Middle frontal gyrus (tissue), 1 donor: ENCODE data around the gene MTPN.

ENCODE experiments used
- DNase-seq: peaks from one replicate; pipeline ENCODE4 v3.0.0-alpha.2; 2015; ENCODE audit warnings: low spot score; ENCODE audit errors: extremely low spot score

MTPN gene

GRCh38 chr7:135928136-135928535, 49.0 kb downstream of the MTPN start:
- DNase-seq: no peak

GRCh38 chr7:135925210-135925609, 51.9 kb downstream of the MTPN start:
- no peak for DNase-seq

GRCh38 chr7:135924302-135924701, 52.9 kb downstream of the MTPN start:
- DNase-seq: no peak

GRCh38 chr7:135922263-135922662, 54.9 kb downstream of the MTPN start:
- no peak for DNase-seq

GRCh38 chr7:135920478-135920877, 56.7 kb downstream of the MTPN start:
- no peak for DNase-seq

- DNase-seq: no peak
These were observed 57.9 kb downstream of the MTPN start for GRCh38 chr7:135919071-135919841.

- no peak for DNase-seq
These were observed 59.0 kb downstream of the MTPN start for GRCh38 chr7:135918134-135918533.

- no peak for DNase-seq
These were observed 59.4 kb downstream of the MTPN start for GRCh38 chr7:135917721-135918120.

GRCh38 chr7:135914346-135914745, 62.8 kb downstream of the MTPN start:
- no peak for DNase-seq

- DNase-seq: no peak
These were observed 63.8 kb downstream of the MTPN start for GRCh38 chr7:135913404-135913803.

GRCh38 chr7:135911099-135911498, 66.1 kb downstream of the MTPN start:
- DNase-seq: no peak

- DNase-seq: no peak
These were observed 66.6 kb downstream of the MTPN start for GRCh38 chr7:135910393-135911036.

GRCh38 chr7:135905858-135906257, 71.3 kb downstream of the MTPN start:
- no peak for DNase-seq

- DNase-seq: no peak
These were observed 71.8 kb downstream of the MTPN start for GRCh38 chr7:135905355-135905754.

GRCh38 chr7:135904282-135904681, 72.9 kb downstream of the MTPN start:
- no peak for DNase-seq

- DNase-seq: no peak
These were observed 75.3 kb downstream of the MTPN start for GRCh38 chr7:135901585-135902540.

- no peak for DNase-seq
These were observed 77.1 kb downstream of the MTPN start for GRCh38 chr7:135900065-135900546.

- DNase-seq: no peak
These were observed 77.6 kb downstream of the MTPN start for GRCh38 chr7:135899458-135900064.

GRCh38 chr7:135898226-135898625, 78.9 kb downstream of the MTPN start:
- no peak for DNase-seq

- no peak for DNase-seq
These were observed 82.3 kb downstream of the MTPN start for GRCh38 chr7:135894816-135895215.

GRCh38 chr7:135889823-135890222, 87.3 kb downstream of the MTPN start:
- no peak for DNase-seq
